Erythroblast (primary cell): ENCODE data around the gene SPOCD1.

Experiments
- GATA1 ChIP-seq: IDR thresholded peaks from 2 replicates; pipeline ENCODE4 v1.6.1; 2011; ENCODE audit warnings: low read depth, mild to moderate bottlenecking, control low read depth, low read length, moderate library complexity
- POLR2A ChIP-seq: IDR thresholded peaks from 2 replicates; pipeline ENCODE4 v1.6.1; 2011; ENCODE audit warnings: mild to moderate bottlenecking, low read length

DNA sequence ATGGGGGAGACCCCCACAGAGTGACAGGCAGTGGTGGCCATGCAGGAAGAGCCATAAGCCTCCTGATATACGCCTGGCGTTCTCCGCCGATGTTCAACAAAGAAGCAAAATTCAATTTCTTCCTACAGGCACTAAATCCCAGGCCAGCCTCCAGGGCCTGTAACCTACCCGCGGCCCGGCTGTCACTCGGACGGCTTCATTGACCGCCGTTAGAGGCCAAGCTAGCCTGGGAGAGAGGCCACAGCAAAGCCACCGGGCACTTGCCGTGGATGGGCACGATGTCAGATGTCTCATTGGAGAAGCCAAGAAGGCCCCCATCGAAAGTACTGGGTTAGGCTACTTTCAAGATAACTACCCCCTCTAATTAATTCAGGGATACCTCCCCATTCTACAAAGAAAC is 61.4 kb downstream of the SPOCD1 start:
- TF ChIP-seq POLR2A (no peak), GATA1 (no peak)
